HepG2 (cell line): Measurements from ENCODE around the gene SDK2. TPM values are rescaled to one million over a fixed set of nuclear protein-coding genes. Genes with fewer than 3 reads are reported as not detected.
A peak's percentile ranks its signal among the peaks of the same experiment; 100 is the strongest.

Experiments
- AKAP8 ChIP-seq: sonication (generic); formaldehyde crosslinking; IDR thresholded peaks from 2 replicates; pipeline ENCODE4 v1.5.1; 2020; ENCODE audit warnings: mild to moderate bottlenecking, missing genetic modification reagents
- PHF8 ChIP-seq: sonication (generic); formaldehyde crosslinking; IDR thresholded peaks from 2 replicates; pipeline ENCODE4 v1.5.0; 2020; ENCODE audit warnings: missing genetic modification reagents
- RAD21 ChIP-seq: fragments of 450-650 bp; formaldehyde crosslinking; IDR thresholded peaks from 2 replicates; pipeline ENCODE4 v1.5.0; 2020; ENCODE audit warnings: mild to moderate bottlenecking
- RBM22 ChIP-seq: fragments of 200-400 bp; formaldehyde crosslinking; optimal IDR thresholded peaks from 2 replicates; pipeline ENCODE3; 2017; ENCODE audit warnings: mild to moderate bottlenecking, low read length, moderate library complexity
- TRIM24 ChIP-seq: sonication (generic); formaldehyde crosslinking; IDR thresholded peaks from 2 replicates; pipeline ENCODE4 v1.8.0; 2022; ENCODE audit warnings: mild to moderate bottlenecking, missing genetic modification reagents
- ZFAT ChIP-seq: sonication (generic); formaldehyde crosslinking; conservative IDR thresholded peaks from 2 replicates; pipeline ENCODE4 v1.8.1; 2023; ENCODE audit warnings: missing genetic modification reagents, inconsistent platforms
- polyA plus RNA-seq, 8 experiments: library from polyadenylated mRNA; depleted of rRNA in 3 of 8; stranded (reverse) in 7 of 8; unstranded in 1 of 8; fragments of >200 nt; fragmentation: Illumina TruSeq in 4 of 8; extraction: Trizol in 4 of 8; gene quantifications; 2 replicates each; pipeline versions ENCODE4 v1.2.1 to v1.2.3, GENCODE V29; 2011 to 2016; ENCODE audit warnings: low read depth in 4 of 8, missing spikeins in 1 of 8, mixed read lengths in 1 of 8; ENCODE audit not compliant: insufficient read depth in 1 of 8
- total RNA-seq, 5 experiments: library from RNA; depleted of rRNA; stranded (reverse); fragments of >200 nt; fragmentation: Illumina TruSeq; extraction: Trizol; gene quantifications; 2 replicates each; pipeline ENCODE4 v1.2.3, GENCODE V29; 2016; ENCODE audit warnings: low read depth in 1 of 5
- TF ChIP-seq, protein P1 (sequence below): sonication (generic); formaldehyde crosslinking; IDR thresholded peaks from 2 replicates; pipeline ENCODE4 v1.5.0; 2020; ENCODE audit warnings: missing genetic modification reagents, mild to moderate bottlenecking, borderline replicate concordance
- TF ChIP-seq, protein P2 (sequence below): IDR thresholded peaks from 2 replicates; pipeline ENCODE4 v1.4.0; 2020; ENCODE audit warnings: mild to moderate bottlenecking, missing genetic modification reagents
- TF ChIP-seq, protein P3 (sequence below): sonication (generic); formaldehyde crosslinking; IDR thresholded peaks from 2 replicates; pipeline ENCODE4 v1.9.0; 2022; ENCODE audit warnings: low read depth, missing genetic modification reagents
- TF ChIP-seq, protein P4 (sequence below): sonication (generic); formaldehyde crosslinking; IDR thresholded peaks from 2 replicates; pipeline ENCODE4 v1.5.1; 2020; ENCODE audit warnings: mild to moderate bottlenecking, missing genetic modification reagents
- TF ChIP-seq, protein P5 (sequence below): IDR thresholded peaks from 2 replicates; pipeline ENCODE4 v1.6.1; 2012; ENCODE audit warnings: low read length, improper control_type of control experiment
- TF ChIP-seq, protein P6 (sequence below): sonication (generic); formaldehyde crosslinking; IDR thresholded peaks from 2 replicates; pipeline ENCODE4 v1.5.0; 2020; ENCODE audit warnings: missing genetic modification reagents

SDK2 gene
- total and polyA plus RNA-seq, 2 of the 13 experiments (the other 11 are each of a cell fraction or from before 2014, with no cell fraction given) = not detected

DNA sequence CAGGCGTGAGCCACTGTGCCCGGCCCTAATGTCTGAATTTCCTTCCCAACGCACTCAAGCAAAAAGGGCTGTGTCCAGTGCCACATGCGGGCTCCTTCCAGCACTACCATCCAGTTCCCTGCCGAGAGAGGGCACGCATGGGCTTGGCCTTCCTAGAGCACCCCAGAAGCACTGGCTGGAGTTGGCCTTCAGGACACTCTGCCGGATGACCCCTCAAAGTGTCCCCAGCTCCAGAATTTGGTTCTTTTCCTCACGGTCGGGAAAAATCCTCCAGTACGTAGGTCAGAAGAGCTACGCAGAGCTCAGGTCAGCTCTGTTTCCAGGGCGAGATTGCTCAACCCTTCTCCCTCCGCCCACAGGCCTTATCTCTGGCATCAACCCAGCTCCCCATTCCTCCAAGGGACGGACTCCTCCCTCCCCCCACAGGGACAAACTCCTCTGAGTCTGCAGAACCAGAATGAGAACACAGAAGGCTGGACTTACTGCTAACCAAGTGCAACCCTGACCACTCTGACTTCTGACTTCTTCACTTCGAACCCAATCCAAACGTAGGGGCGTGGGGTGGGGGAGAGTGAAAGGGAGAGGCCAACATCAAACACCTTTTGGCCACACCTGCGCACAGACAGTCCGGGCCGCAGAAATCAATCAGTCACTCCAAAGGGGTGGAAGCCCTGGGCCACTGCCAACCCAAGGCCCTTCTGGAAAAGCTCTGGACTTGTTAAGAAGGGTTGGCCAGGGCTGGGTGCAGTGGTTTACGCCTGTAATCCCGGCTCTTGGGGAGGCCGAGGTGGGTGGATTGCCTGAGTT is 336.0 kb downstream of the SDK2 start (continued):
- TF ChIP-seq AKAP8 (CRISPR knock-in tag) (peak; percentile 48), ZFAT (CRISPR knock-in tag) (no peak), RAD21 (CRISPR knock-in tag) (no peak; the same call in 1 of the 2 replicates), TRIM24 (CRISPR knock-in tag) (no peak), RBM22 (peak; percentile 58), PHF8 (CRISPR knock-in tag) (peak; percentile 63)
- TF ChIP-seq, protein P1, sequence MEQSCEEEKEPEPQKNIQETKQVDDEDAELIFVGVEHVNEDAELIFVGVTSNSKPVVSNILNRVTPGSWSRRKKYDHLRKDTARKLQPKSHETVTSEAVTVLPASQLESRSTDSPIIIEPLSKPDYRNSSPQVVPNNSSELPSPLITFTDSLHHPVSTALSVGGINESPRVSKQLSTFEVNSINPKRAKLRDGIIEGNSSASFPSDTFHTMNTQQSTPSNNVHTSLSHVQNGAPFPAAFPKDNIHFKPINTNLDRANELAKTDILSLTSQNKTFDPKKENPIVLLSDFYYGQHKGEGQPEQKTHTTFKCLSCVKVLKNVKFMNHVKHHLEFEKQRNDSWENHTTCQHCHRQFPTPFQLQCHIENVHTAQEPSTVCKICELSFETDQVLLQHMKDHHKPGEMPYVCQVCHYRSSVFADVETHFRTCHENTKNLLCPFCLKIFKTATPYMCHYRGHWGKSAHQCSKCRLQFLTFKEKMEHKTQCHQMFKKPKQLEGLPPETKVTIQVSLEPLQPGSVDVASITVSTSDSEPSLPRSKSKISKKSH (CRISPR knock-in tag) = no peak
- TF ChIP-seq, protein P2, sequence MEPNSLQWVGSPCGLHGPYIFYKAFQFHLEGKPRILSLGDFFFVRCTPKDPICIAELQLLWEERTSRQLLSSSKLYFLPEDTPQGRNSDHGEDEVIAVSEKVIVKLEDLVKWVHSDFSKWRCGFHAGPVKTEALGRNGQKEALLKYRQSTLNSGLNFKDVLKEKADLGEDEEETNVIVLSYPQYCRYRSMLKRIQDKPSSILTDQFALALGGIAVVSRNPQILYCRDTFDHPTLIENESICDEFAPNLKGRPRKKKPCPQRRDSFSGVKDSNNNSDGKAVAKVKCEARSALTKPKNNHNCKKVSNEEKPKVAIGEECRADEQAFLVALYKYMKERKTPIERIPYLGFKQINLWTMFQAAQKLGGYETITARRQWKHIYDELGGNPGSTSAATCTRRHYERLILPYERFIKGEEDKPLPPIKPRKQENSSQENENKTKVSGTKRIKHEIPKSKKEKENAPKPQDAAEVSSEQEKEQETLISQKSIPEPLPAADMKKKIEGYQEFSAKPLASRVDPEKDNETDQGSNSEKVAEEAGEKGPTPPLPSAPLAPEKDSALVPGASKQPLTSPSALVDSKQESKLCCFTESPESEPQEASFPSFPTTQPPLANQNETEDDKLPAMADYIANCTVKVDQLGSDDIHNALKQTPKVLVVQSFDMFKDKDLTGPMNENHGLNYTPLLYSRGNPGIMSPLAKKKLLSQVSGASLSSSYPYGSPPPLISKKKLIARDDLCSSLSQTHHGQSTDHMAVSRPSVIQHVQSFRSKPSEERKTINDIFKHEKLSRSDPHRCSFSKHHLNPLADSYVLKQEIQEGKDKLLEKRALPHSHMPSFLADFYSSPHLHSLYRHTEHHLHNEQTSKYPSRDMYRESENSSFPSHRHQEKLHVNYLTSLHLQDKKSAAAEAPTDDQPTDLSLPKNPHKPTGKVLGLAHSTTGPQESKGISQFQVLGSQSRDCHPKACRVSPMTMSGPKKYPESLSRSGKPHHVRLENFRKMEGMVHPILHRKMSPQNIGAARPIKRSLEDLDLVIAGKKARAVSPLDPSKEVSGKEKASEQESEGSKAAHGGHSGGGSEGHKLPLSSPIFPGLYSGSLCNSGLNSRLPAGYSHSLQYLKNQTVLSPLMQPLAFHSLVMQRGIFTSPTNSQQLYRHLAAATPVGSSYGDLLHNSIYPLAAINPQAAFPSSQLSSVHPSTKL (CRISPR knock-in tag) = peak; percentile 92
- TF ChIP-seq, protein P3, sequence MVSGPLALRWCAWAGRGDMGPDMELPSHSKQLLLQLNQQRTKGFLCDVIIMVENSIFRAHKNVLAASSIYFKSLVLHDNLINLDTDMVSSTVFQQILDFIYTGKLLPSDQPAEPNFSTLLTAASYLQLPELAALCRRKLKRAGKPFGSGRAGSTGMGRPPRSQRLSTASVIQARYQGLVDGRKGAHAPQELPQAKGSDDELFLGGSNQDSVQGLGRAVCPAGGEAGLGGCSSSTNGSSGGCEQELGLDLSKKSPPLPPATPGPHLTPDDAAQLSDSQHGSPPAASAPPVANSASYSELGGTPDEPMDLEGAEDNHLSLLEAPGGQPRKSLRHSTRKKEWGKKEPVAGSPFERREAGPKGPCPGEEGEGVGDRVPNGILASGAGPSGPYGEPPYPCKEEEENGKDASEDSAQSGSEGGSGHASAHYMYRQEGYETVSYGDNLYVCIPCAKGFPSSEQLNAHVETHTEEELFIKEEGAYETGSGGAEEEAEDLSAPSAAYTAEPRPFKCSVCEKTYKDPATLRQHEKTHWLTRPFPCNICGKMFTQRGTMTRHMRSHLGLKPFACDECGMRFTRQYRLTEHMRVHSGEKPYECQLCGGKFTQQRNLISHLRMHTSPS = peak; percentile 79; the same call in 1 of the 2 replicates
- TF ChIP-seq, protein P4, sequence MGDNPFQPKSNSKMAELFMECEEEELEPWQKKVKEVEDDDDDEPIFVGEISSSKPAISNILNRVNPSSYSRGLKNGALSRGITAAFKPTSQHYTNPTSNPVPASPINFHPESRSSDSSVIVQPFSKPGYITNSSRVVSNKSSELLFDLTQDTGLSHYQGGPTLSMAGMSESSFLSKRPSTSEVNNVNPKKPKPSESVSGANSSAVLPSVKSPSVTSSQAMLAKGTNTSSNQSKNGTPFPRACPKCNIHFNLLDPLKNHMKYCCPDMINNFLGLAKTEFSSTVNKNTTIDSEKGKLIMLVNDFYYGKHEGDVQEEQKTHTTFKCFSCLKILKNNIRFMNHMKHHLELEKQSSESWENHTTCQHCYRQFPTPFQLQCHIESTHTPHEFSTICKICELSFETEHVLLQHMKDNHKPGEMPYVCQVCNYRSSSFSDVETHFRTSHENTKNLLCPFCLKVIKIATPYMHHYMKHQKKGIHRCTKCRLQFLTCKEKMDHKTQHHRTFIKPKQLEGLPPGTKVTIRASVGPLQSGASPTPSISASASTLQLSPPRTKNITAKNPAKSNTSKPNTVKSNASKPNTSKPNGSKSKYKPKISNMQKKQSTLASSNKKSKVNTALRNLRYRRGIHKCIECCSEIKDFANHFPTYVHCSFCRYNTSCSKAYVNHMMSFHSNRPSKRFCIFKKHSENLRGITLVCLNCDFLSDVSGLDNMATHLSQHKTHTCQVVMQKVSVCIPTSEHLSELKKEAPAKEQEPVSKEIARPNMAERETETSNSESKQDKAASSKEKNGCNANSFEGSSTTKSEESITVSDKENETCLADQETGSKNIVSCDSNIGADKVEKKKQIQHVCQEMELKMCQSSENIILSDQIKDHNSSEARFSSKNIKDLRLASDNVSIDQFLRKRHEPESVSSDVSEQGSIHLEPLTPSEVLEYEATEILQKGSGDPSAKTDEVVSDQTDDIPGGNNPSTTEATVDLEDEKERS = peak; percentile 92
- TF ChIP-seq, protein P5, sequence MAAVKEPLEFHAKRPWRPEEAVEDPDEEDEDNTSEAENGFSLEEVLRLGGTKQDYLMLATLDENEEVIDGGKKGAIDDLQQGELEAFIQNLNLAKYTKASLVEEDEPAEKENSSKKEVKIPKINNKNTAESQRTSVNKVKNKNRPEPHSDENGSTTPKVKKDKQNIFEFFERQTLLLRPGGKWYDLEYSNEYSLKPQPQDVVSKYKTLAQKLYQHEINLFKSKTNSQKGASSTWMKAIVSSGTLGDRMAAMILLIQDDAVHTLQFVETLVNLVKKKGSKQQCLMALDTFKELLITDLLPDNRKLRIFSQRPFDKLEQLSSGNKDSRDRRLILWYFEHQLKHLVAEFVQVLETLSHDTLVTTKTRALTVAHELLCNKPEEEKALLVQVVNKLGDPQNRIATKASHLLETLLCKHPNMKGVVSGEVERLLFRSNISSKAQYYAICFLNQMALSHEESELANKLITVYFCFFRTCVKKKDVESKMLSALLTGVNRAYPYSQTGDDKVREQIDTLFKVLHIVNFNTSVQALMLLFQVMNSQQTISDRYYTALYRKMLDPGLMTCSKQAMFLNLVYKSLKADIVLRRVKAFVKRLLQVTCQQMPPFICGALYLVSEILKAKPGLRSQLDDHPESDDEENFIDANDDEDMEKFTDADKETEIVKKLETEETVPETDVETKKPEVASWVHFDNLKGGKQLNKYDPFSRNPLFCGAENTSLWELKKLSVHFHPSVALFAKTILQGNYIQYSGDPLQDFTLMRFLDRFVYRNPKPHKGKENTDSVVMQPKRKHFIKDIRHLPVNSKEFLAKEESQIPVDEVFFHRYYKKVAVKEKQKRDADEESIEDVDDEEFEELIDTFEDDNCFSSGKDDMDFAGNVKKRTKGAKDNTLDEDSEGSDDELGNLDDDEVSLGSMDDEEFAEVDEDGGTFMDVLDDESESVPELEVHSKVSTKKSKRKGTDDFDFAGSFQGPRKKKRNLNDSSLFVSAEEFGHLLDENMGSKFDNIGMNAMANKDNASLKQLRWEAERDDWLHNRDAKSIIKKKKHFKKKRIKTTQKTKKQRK = no peak
- TF ChIP-seq, protein P6, sequence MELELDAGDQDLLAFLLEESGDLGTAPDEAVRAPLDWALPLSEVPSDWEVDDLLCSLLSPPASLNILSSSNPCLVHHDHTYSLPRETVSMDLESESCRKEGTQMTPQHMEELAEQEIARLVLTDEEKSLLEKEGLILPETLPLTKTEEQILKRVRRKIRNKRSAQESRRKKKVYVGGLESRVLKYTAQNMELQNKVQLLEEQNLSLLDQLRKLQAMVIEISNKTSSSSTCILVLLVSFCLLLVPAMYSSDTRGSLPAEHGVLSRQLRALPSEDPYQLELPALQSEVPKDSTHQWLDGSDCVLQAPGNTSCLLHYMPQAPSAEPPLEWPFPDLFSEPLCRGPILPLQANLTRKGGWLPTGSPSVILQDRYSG = peak; percentile 67; the same call in 1 of the 2 replicates
